ENCODE results near the gene MED27. TPM values are rescaled to one million over a fixed set of nuclear protein-coding genes. Genes with fewer than 3 reads are reported as not detected.

MED27 gene
- total RNA-seq, 1 donor from 2014 or later: 34.5 TPM

DNA sequence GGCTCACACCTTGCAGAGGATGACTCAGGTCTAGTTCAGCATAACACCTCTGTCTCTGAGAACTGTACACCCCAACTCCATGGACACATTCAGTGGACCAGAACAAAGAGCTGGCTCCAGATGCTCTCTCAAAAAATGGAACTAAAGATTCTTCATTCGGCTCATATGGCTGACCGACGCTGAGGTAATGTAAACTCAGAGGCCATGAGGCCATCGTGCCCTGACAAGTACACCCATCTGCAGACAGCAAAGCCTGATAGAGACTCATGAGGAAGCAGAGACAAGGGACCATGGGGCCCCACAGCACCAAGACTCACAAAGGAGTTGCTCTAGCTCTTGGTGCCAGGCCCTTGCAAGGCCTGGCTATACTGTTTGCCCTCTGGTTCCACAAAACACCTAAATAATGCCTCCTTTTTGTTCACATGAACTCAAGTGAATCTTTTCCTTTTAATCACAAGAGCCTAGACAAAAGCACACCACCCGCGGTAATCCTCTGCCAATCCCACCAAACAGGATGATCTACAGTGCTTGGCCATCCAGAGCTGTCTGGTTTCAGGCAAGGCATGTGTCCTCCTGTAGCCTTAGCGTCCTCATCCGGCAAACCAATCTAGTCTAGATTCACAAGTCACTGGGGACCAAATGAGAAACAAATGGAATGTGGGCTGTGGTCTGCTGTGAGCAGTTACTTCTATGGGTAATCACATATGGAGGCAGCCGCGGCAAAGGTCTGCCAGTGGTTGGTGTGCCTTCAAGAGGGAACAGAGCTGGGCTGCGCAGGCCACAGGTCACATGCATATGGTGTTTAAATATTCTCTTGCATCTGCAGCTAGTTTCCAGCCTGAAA lies 22.7 kb downstream of the MED27 start:
- TF ChIP-seq, protein P1, sequence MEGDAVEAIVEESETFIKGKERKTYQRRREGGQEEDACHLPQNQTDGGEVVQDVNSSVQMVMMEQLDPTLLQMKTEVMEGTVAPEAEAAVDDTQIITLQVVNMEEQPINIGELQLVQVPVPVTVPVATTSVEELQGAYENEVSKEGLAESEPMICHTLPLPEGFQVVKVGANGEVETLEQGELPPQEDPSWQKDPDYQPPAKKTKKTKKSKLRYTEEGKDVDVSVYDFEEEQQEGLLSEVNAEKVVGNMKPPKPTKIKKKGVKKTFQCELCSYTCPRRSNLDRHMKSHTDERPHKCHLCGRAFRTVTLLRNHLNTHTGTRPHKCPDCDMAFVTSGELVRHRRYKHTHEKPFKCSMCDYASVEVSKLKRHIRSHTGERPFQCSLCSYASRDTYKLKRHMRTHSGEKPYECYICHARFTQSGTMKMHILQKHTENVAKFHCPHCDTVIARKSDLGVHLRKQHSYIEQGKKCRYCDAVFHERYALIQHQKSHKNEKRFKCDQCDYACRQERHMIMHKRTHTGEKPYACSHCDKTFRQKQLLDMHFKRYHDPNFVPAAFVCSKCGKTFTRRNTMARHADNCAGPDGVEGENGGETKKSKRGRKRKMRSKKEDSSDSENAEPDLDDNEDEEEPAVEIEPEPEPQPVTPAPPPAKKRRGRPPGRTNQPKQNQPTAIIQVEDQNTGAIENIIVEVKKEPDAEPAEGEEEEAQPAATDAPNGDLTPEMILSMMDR (IDR thresholded peaks at IDR 0.05; ENCODE audit: insufficient read depth, low read length, poor library complexity, severe bottlenecking): no peak
- no peak overlapping the region for H3K4me3 ChIP-seq (ENCODE audit: low read depth, low read length)
- H3K27me3 ChIP-seq (ENCODE audit: control insufficient read depth, insufficient read depth, low read length): no peaks in the 10 kb centered on the region
- no peak for DNase-seq (ENCODE audit: low read depth)
- H3K36me3 ChIP-seq (ENCODE audit: control insufficient read depth, insufficient read depth, low read length): no peaks in the 10 kb centered on the region

DNA sequence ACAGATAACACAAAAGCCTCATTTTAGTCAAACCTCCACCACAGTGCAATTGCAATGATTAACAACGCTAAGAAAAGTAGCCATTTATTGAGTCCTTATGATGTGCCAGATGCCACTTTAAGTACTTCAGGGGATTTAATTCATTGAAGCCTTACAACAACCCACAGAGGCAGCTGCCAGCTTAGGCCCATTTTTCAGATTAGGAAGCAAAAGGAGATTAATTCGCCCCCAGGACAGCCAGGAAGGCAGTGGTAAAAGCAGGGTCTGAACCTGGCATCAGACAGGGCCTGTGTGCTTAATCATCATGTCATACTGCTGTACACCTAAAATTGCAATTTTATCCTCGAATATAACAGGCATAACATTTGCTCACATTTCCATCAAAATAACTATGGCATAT lies 23.9 kb downstream of the MED27 start:
- Histone ChIP-seq H3K27me3 (ENCODE audit: control insufficient read depth, insufficient read depth, low read length) (no peaks in the 10 kb centered on the region), H3K36me3 (ENCODE audit: control insufficient read depth, insufficient read depth, low read length) (no peaks in the 10 kb centered on the region), H3K4me3 (ENCODE audit: low read depth, low read length) (no peak overlapping the region)
- TF ChIP-seq, protein P1 (IDR thresholded peaks at IDR 0.05; ENCODE audit: insufficient read depth, low read length, poor library complexity, severe bottlenecking): no peak
- DNase-seq (ENCODE audit: low read depth): no peak

DNA sequence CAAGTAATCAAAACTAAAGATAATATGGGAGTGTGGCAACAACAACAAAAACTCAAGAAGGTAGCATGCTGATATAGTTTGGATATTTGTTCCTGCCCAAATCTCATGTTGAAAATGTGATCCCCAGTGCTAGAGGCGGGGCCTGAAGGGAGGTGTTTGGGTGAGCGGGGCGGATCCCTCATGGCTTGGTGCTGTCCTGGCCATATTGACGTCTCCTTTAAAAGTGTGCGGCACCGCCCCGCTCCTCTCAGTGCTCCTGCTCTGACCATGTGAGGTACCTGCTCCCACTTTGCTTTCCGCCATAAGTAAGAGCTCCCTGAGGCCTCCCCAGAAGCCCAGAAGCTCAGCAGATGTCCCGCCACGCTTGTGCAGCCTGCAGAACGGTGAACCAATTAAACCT lies 25.6 kb downstream of the MED27 start:
- TF ChIP-seq, protein P1 (IDR thresholded peaks at IDR 0.05; ENCODE audit: insufficient read depth, low read length, poor library complexity, severe bottlenecking): no peak
- Histone ChIP-seq H3K27me3 (ENCODE audit: control insufficient read depth, insufficient read depth, low read length) (no peaks in the 10 kb centered on the region), H3K4me3 (ENCODE audit: low read depth, low read length) (no peak overlapping the region), H3K36me3 (ENCODE audit: control insufficient read depth, insufficient read depth, low read length) (no peaks in the 10 kb centered on the region)
- no peak for DNase-seq (ENCODE audit: low read depth)

DNA sequence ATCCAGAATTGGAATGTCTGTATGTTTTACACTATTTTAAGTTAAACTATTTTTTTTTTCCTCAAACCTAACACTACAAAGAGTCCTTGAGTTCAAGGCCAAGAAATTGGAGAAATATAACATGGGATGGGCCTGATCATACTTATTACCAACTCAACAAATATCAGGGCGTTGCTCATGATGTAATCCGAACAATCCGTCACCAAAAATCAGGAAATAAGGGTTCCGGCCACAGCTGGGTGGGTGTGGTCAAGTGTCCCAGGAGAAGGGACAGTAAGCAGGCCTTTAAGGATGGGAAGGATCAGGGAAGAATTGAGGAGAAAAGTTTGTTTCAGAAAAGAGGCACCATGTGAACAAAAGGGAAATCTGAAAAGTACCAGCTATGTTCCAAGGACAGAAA lies 29.8 kb downstream of the MED27 start:
- TF ChIP-seq, protein P1 (IDR thresholded peaks at IDR 0.05; ENCODE audit: insufficient read depth, low read length, poor library complexity, severe bottlenecking): no peak
- no peaks in the 10 kb centered on the region for H3K36me3 ChIP-seq (ENCODE audit: control insufficient read depth, insufficient read depth, low read length)
- H3K4me3 ChIP-seq (ENCODE audit: low read depth, low read length): no peak overlapping the region
- H3K27me3 ChIP-seq (ENCODE audit: control insufficient read depth, insufficient read depth, low read length): no peaks in the 10 kb centered on the region
- DNase-seq (ENCODE audit: low read depth): no peak

DNA sequence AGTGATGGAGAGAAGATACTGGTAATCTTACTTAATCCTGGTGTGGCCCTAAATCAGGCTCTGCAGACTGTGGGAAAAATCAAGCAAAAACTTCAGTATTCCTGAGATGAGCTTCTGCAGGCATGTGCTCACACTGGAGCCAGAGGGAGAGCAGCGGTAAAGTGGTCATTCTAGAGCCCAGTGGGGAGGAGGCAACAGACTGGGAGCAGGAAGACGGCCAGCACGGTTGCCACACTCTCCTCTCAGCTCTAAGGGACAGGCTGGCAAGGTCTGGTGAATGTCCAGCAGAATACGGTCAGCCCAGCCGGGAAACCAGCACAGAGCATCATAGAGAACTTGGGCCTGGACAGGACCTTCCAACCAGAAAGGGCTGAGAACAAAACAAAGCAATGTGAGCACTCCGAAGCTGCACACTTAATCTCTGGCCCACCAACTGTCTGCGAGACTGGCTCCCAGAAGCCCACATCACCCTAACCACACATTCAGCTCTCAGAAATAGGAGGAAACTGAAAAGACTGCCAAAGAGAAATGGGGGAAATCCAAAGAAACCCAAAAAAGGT lies 30.3 kb downstream of the MED27 start:
- Histone ChIP-seq H3K4me3 (ENCODE audit: low read depth, low read length) (no peak overlapping the region), H3K27me3 (ENCODE audit: control insufficient read depth, insufficient read depth, low read length) (no peaks in the 10 kb centered on the region), H3K36me3 (ENCODE audit: control insufficient read depth, insufficient read depth, low read length) (no peaks in the 10 kb centered on the region)
- no peak for DNase-seq (ENCODE audit: low read depth)
- TF ChIP-seq, protein P1 (IDR thresholded peaks at IDR 0.05; ENCODE audit: insufficient read depth, low read length, poor library complexity, severe bottlenecking): no peak

Data from kidney epithelial cell (primary cell).